ENCODE data around the gene CDK5. TPM values are rescaled to one million over a fixed set of nuclear protein-coding genes. Genes with fewer than 3 reads are reported as not detected.

Gene CDK5
- total and polyA plus RNA-seq, 2 of the 13 experiments (the other 11 are each of a cell fraction or from before 2014, with no cell fraction given) = 16.4 to 21.3 TPM

GRCh38 chr7:151062399-151063211, 4.9 kb upstream of the CDK5 start (continued):
- TF ChIP-seq CTCF (CRISPR knock-in tag; IDR thresholded peaks at IDR 0.05) (0 out of 2 replicates have a peak, but pooled peaks have one; percentile 3), CREB1 (IDR thresholded peaks at IDR 0.05) (0 out of 2 replicates have a peak, but pooled peaks have one; percentile 18), CREB1 (CRISPR knock-in tag; IDR thresholded peaks at IDR 0.05) (no peak), ZXDC (CRISPR knock-in tag; IDR thresholded peaks at IDR 0.05) (no peak), AHDC1 (CRISPR knock-in tag; IDR thresholded peaks at IDR 0.05; ENCODE audit: borderline replicate concordance) (no peak), ZBTB10 (CRISPR knock-in tag; IDR thresholded peaks at IDR 0.05; ENCODE audit: borderline replicate concordance) (no peak), ZNF562 (CRISPR knock-in tag; IDR thresholded peaks at IDR 0.05; ENCODE audit: borderline replicate concordance) (no peak), ZNF616 (CRISPR knock-in tag; IDR thresholded peaks at IDR 0.05; ENCODE audit: low read depth) (no peak), ZNF792 (CRISPR knock-in tag; IDR thresholded peaks at IDR 0.05) (0 out of 2 replicates have a peak, but pooled peaks have one; percentile 12), ZBTB38 (CRISPR knock-in tag; IDR thresholded peaks at IDR 0.05) (peak; percentile 12; the same call in 1 of the 2 replicates), ZZZ3 (CRISPR knock-in tag; IDR thresholded peaks at IDR 0.05; ENCODE audit: borderline replicate concordance) (no peak), ZFP41 (CRISPR knock-in tag; IDR thresholded peaks at IDR 0.05; ENCODE audit: borderline replicate concordance) (no peak), ZNF879 (CRISPR knock-in tag; IDR thresholded peaks at IDR 0.05) (0 out of 2 replicates have a peak, but pooled peaks have one; percentile 55), ZNF768 (CRISPR knock-in tag; IDR thresholded peaks at IDR 0.05) (no peak), ZNF773 (CRISPR knock-in tag; IDR thresholded peaks at IDR 0.05; ENCODE audit: borderline replicate concordance) (no peak), FOXA3 (CRISPR knock-in tag; IDR thresholded peaks at IDR 0.05) (peak; percentile 50; the same call in 1 of the 2 replicates)

Measured in HepG2 (cell line).